Endometrium (tissue), 2 donors: ENCODE results near the gene HCRTR1.

ENCODE experiments used
- FAIRE-seq: peaks from 2 replicates; lab custom pipeline; 2012; peaks lifted over from hg19 to GRCh38; lab: Jason Lieb, UNC
- donor health status: control.
- donor health status: control.

The HCRTR1 gene

DNA sequence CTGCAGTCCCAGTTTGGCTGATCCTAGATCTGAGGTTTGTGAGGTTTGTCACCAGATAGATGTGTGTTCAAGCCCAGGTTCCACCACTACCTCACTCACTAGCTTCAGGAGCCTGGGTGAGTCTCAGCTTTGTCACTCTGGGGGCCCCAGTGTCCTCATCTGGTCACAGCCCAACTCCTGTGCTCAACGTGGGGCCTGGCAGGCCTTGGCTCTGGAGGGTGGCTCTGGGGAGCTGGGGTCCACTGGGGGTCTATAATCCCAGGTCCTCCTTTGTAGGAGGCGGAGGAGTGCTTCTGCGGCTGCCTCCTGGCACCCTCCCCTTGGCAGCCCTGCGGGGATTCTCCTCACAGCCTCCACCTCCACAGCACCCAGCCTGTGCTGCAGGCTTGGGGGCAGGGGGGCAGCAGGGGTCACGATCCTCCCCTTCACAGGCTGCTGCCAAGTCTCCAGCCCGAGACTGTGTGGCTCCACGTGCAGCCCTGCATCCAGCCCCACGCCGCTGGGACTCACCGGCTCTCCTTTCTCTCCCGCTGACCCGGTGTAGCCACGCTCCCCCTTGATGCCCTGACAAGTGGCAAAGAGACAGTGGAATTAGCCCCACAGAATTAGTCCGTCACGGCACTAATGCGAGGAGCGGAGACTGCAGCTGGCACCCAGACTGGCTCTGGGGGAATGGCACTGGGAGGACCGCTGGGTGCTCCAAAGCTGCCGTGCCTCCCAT lies 49.7 kb downstream of the HCRTR1 start:
- no peak for FAIRE-seq

DNA sequence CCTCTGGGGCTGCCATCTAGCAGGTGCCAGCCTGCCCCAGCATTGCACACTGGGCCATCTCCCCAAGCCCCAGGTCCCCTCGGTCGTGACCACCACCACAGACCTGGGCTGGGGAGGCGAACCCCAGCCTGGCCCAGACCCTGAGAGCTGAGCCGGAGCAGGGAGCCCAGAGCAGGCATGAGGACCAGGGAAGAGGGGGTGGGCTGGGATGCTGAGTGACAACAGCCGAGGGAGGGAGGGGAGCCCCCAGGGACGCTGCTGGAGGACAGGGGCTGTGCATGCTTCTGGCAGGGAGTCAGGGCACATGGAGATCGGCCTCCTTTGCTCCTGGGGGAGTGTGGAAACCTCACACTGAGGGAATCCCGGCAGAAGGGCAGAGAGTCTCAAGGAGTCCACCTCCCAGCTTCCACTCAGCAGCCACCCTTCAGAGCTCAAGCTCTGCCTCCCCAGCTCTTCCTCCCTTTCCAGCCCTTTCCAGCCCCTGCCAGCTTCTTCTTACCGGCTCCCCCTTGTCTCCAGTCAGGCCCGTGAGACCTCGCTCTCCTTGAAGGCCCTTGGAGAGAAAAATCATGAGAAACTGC lies 50.9 kb downstream of the HCRTR1 start:
- FAIRE-seq, result no peak

DNA sequence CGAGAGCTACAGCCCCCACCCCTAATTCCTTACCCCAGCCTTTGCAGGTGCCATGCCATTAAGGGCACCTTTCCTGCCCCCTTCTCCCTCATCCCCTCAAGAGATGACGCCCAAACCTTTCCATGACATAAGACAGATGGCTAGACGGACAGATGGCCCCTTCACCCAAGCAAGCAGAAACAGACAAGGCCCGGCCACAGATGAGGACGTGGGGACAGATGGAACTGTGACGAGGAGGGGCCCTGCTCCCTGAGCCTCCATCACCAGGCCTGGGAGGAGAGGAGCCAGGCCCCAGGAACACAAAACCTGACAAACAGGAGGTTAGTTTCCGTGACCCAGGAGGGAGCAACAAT lies 51.9 kb downstream of the HCRTR1 start:
- no peak for FAIRE-seq

DNA sequence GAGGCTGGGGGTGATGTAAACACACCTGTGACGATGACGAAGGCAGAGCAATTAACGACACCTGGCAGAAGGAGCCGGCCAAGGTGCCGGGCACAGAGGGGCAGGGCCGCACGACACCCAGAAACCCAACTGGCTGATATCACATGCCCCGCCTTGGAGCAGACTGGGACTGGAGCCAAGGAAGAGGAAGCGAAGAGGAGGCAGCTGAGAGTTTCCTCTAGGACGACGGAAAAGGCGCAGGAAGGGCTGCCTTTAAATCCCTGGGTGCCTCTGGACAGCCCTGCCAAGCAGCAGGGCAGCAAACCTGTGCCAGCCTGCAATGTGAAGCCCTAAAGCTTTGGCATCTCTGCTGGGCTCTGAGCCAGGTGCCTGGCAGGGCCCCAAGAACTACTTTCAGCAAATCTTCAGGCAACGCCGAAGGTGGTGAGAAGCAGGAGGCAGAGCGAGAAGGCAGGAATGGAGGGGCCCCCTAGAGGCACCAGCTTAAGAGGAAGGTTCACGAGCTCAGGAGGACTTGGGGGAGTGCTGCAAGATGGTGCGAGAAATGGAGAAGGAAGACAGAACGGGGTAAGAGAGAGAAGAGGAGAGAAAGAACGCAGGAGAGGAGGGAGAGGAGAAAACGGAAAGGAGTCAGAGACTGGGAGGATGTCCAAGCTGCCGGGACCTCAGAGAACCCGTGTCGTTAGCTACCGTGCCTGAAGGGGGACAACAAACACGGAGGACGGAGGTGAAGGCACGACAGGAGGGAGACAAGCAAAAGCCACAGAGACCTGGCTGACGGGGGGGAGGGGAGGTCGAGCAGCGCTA lies 52.5 kb downstream of the HCRTR1 start:
- FAIRE-seq, result no peak

DNA sequence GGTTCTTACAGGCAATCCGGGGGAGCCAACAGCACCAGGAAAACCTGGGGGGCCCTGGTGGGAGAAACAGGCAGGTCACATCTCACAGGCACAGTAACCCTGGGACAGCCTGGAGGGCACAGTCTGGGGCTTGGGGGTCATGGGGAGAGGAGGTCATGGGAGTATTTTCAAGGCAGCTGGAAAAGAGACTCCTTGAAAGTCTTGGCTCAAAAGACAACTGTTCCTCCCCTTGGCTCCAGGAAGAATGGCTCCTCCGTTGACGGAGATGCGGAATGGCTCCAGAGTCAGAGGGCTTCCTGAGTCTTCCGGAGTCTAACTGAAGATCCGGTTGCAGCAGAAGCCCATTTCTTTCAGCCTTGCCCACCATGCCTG lies 53.1 kb downstream of the HCRTR1 start:
- FAIRE-seq, result no peak

DNA sequence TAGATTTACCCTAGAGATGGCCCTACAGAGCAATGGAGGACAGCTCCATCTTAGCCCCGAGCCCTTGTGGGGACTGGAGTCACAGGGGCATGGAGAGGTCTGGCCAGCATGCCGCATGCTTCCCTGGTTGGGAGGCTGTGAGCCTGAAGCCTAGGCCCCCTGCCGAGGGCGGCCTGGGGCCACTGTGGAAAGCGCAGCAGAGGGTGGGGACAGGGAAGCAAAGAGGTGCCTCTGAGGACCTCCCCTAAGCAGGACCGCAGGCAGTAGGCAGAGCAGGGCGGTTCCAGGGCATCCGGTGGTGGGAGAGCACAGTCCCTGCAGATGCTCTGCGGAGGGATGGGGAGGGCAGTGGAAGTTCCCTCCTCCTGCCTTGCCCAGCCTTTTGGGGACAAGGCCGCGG lies 53.7 kb downstream of the HCRTR1 start:
- no peak for FAIRE-seq

DNA sequence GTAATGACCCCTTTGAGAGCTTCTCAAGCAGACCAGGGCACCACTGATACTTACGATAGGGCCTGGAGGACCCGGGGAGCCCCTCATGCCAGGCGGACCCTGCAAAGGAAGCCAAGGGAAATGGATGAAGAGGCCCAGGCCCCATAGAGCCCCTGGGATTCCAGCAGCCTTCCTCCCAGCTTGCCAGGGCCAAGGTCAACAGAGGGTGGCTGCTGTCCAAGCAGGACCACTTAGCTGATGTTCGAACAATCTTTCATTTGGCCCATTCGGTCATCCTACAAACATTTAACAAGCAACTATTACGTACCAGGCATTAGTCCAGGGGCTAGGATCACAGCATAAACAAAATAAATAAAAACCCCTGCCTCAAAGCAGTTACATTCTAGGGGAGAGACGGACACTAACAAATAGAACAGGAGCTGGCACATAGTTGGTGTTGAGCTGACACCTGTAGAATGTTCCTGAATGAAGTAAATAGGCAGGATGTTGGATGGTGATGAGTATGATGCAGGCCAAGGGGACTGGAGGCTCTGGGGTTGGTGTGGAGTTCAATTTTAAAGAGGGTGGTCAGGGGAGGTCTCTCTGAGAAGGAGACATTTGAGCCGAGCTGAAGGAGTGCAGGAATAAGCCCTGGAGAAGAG lies 54.2 kb downstream of the HCRTR1 start:
- FAIRE-seq, result no peak

DNA sequence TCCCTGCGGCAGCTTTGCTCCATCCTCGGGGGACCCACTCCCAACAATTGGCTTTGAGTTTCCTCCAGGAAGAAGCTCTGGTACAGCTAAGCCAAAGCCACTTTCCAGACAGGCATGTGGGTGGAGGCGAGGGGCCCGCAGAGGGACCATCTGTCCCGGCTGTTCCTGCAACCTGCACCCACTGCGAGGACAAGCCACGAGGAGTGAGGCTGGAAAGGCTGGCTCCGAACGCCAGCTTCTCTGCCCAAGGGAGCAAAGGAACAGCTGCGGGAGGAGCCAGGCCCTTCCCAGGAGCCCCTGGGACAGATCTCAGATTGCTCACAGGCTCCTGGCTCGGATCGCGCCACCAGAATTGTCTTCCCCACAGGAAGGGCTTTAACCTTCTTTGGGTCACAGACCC lies 55.5 kb downstream of the HCRTR1 start:
- FAIRE-seq, result no peak

DNA sequence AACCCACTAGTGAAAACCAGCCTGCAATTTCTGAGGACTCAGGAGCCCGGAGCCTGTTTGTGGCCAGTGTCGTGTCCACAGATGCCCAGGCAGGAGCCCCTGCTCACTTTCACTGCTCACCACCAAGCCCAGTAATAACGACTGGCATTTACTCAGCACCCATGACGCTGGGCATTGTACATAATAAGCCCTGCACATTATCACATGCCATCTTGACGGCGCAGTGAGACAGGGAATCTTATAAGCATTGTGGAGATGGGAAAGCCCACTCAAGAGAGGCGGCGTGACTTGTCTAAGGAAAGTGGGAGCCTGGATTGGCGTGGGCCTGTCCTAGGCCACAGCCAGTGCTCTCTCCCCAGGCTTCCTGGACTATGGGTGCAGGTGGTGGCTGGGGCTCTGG lies 55.9 kb downstream of the HCRTR1 start:
- FAIRE-seq, result no peak

DNA sequence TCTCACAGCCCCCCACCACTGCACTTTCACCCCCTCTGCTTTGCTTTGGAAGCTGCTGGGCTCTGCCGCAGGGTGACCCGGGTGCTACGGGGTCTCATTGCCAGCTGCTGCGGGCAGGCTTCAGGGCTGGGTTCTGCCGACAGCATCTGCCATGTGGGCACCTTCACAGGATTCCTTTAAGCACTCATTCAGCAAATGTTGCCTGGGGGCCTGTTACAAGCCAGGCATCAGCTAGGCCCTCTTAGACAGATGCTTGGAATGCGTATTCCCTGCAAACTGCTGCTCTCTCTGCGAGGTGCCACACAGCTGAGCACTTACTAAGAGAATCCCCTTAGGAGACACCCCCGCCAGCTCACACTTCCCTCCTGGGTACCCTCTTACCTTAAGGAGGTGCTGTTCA lies 57.1 kb downstream of the HCRTR1 start:
- FAIRE-seq, result no peak

DNA sequence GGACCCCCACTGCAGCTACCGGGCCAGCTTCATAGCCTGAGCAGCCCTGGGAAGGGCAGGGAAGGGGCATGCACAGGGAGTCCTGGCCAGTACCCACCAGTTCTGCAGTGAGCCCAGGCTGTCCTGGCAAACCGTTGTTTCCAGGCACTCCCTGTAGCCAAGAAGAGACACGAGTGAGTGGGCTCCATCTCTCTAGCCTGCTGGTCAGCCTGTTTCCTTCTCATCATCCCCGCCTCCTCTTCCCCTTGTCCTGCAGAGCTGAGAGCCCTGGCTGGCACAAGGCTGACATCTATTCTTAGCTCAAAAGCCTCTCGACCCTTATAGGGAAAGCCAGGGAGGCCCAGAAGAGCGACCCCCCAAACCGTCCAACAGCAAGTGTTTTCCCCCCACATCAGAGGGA lies 57.7 kb downstream of the HCRTR1 start:
- no peak for FAIRE-seq

DNA sequence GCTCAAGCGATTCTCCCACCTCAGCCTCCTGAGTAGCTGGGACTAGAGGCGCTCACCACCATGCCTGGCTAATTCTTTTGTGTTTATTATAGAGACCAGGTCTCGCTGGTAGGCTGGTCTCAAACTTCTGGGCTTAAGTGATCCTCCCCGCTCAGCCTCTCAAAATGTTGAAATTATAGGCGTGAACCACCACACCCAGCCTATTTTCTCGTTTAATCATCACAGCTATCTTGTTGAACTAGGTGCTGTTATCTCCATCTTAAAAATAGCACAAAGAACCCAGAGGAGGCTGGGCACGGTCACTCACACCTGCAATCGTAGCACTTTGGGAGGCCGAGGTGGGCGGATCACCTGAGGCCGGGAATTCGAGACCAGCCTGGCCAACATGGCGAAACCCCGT lies 58.3 kb downstream of the HCRTR1 start:
- no peak for FAIRE-seq
